K562 (cell line): ENCODE measurements around the gene FAM90A1. TPM values are rescaled to one million over a fixed set of nuclear protein-coding genes. Genes with fewer than 3 reads are reported as not detected.
"Not testable (repeated sequence)": the region's sequence is repeated elsewhere in the genome, so short reads cannot be mapped to it uniquely, and the experiment has no call there.

Source experiments
- ATAC-seq: fragments of 200-7000 bp; cut with Tn5 transposase; 3 replicates; pipeline ENCODE4 v1.9.1; 2020; ENCODE audit warnings: moderate library complexity
- BruUV-seq: library from RNA; stranded (reverse); fragments of 400-500 nt; replicated peaks from 2 replicates; lab custom pipeline; 2021; lab: Mats Ljungman, UMichigan
- CTCF ChIA-PET: fragments of 300-600 bp; formaldehyde crosslinking; extraction: SDS; loops from one replicate; lab custom pipeline; 2021; ENCODE audit warnings: low intra/inter-chr PET ratio; lab: Yijun Ruan, JAX
- POLR2A ChIA-PET: fragments of 300-600, 350-650 bp; sonication (Branson Sonifier 250); formaldehyde crosslinking; extraction: SDS; loops from one replicate; lab custom pipeline; 2021; ENCODE audit warnings: antibody characterized with exemption, inconsistent platforms; lab: Yijun Ruan, JAX
- DNase-seq, 4 experiments: peaks; one replicate each; pipeline versions ENCODE4 v3.0.0 to v3.0.0-alpha.2; 2011 to 2018; ENCODE audit warnings: low spot score in 3 of 4, mixed read lengths in 3 of 4; ENCODE audit errors: extremely low read depth in 1 of 4
- FAIRE-seq: peaks from 2 replicates; lab custom pipeline; 2011; peaks lifted over from hg19 to GRCh38; lab: Jason Lieb, UNC
- H2AFZ ChIP-seq: 2 replicates; pipeline ENCODE4 v1.6.0; 2011; ENCODE audit warnings: low read depth, low read length, control low read depth, inconsistent platforms
- H3K27ac ChIP-seq: fragments of 200-600 bp; 3 replicates; pipeline ENCODE4 v1.8.0; 2011; ENCODE audit warnings: low read depth, mild to moderate bottlenecking, control low read depth, inconsistent platforms, low read length, moderate library complexity, mixed read lengths; ENCODE audit errors: extremely low read depth
- H3K27me3 ChIP-seq, 2 experiments: fragments of 300-600 bp in 1 of 2; 2 replicates in 1 of 2; 3 replicates in 1 of 2; pipeline versions ENCODE4 v1.6.0 to v1.8.0; 2011; ENCODE audit warnings: inconsistent platforms in 2 of 2, low read length in 2 of 2, mild to moderate bottlenecking in 1 of 2, mixed read lengths in 1 of 2, moderate library complexity in 1 of 2; ENCODE audit not compliant: control insufficient read depth in 2 of 2, insufficient read depth in 2 of 2
- H3K36me3 ChIP-seq: fragments of 300-600 bp; 3 replicates; pipeline ENCODE4 v1.8.0; 2011; ENCODE audit warnings: mild to moderate bottlenecking, low read length, inconsistent platforms; ENCODE audit not compliant: control insufficient read depth, insufficient read depth
- H3K4me1 ChIP-seq, 2 experiments: fragments of 200-600 bp in 1 of 2; replicated peaks in 1 of 2; 2 replicates in 1 of 2; 3 replicates in 1 of 2; pipeline versions ENCODE4 v1.5.1 to v1.8.0; 2011; ENCODE audit warnings: inconsistent platforms in 2 of 2, low read length in 2 of 2, mild to moderate bottlenecking in 1 of 2, mixed read lengths in 1 of 2, moderate library complexity in 1 of 2; ENCODE audit not compliant: control insufficient read depth in 2 of 2, insufficient read depth in 2 of 2
- H3K4me2 ChIP-seq: 2 replicates; pipeline ENCODE4 v1.6.1; 2011; ENCODE audit warnings: low read length, control low read depth, inconsistent platforms, mixed read lengths; ENCODE audit not compliant: insufficient read depth
- H3K4me3 ChIP-seq: fragments of 200-600 bp; sonication (generic), shearing (Covaris generic); 2 replicates; pipeline ENCODE4 v1.5.1; 2016; ENCODE audit warnings: control low read depth, inconsistent platforms
- H3K79me2 ChIP-seq: fragments of 200-600 bp; 3 replicates; pipeline ENCODE4 v1.8.0; 2011; ENCODE audit warnings: low read length, inconsistent platforms; ENCODE audit not compliant: control insufficient read depth, insufficient read depth
- H3K9ac ChIP-seq, 2 experiments: 2 replicates each; pipeline versions ENCODE4 v1.6.0 to v1.6.1; 2011; ENCODE audit warnings: low read depth in 2 of 2, low read length in 2 of 2, control low read depth in 1 of 2, inconsistent platforms in 1 of 2, mild to moderate bottlenecking in 1 of 2, mixed read lengths in 1 of 2; ENCODE audit not compliant: insufficient read depth in 1 of 2
- H3K9me1 ChIP-seq: one replicate; pipeline ENCODE4 v1.6.0; 2011; ENCODE audit warnings: inconsistent platforms, mild to moderate bottlenecking, low read length, moderate library complexity; ENCODE audit not compliant: control insufficient read depth, insufficient read depth
- H3K9me3 ChIP-seq: replicated peaks from 2 replicates; pipeline ENCODE4 v1.5.1; 2011; ENCODE audit warnings: low read depth, low read length, inconsistent platforms; ENCODE audit not compliant: control insufficient read depth, insufficient read depth
- H4K20me1 ChIP-seq: replicated peaks from 2 replicates; pipeline ENCODE4 v1.6.1; 2011; ENCODE audit warnings: low read length, inconsistent platforms, mixed read lengths; ENCODE audit not compliant: control insufficient read depth, insufficient read depth
- ATF3 ChIP-seq, 2 experiments: fragments of 450-650 bp in 1 of 2; sonication (generic) in 1 of 2; formaldehyde crosslinking in 1 of 2; IDR thresholded peaks in 1 of 2; conservative IDR thresholded peaks in 1 of 2; 2 replicates each; pipeline versions ENCODE4 v1.6.1 to v1.8.1; 2016 to 2023; ENCODE audit warnings: mild to moderate bottlenecking in 2 of 2, moderate library complexity in 2 of 2, inconsistent platforms in 1 of 2, missing genetic modification reagents in 1 of 2
- WGBS: fragments of 100-300 bp; shearing (Covaris generic); methylation state at CpG from one replicate; pipeline ENCODE4 v1.1.6; 2016; ENCODE audit warnings: low coverage, mixed read lengths; ENCODE audit not compliant: insufficient coverage; ENCODE audit errors: missing lambda C conversion rate; 5-methylcytosine and 5-hydroxymethylcytosine counted together
- in situ Hi-C: fragments of 300-500 bp; cut with MboI; formaldehyde crosslinking; loops from 4 replicates; pipeline ENCODE4 v1.15.0; 2018; ENCODE audit warnings: inconsistent platforms, mixed read lengths
- intact Hi-C: fragments of 100-400 bp; cut with micrococcal nuclease; formaldehyde crosslinking; loops from 2 replicates; pipeline ENCODE4 v1.14.2; 2022
- polyA plus RNA-seq, 8 experiments: library from polyadenylated mRNA; depleted of rRNA in 4 of 8; stranded (reverse) in 5 of 8; unstranded in 3 of 8; fragments of >200 nt; fragmentation: Nextera tagmentation in 2 of 8; fragmentation: Illumina TruSeq in 1 of 8; extraction: Ambion mirVana in 2 of 8; extraction: Trizol in 1 of 8; gene quantifications; 2 replicates each; pipeline versions ENCODE4 v1.2.1 to v1.2.3, GENCODE V29; 2011 to 2014; ENCODE audit warnings: inconsistent platforms in 1 of 8, missing spikeins in 1 of 8
- total RNA-seq, 7 experiments: library from RNA; depleted of rRNA in 6 of 7; stranded (reverse); fragments of >200 nt in 6 of 7; fragmentation: Illumina TruSeq in 2 of 7; extraction: Trizol in 2 of 7; gene quantifications; 2 replicates each; pipeline versions ENCODE4 v1.2.1 to v1.2.3, GENCODE V29; 2011 to 2021; ENCODE audit warnings: low replicate concordance in 1 of 7

FAM90A1 gene
- total and polyA plus RNA-seq, 9 of the 15 experiments (the other 6 are each of a cell fraction or from before 2014, with no cell fraction given), result 0.01 to 0.16 (median 0.04) TPM; not detected in 4

GRCh38 chr12:8276397-8276796 is 49.0 kb upstream of the FAM90A1 start:
- DNase-seq; H4K20me1 ChIP-seq; H3K4me2 ChIP-seq; H3K79me2 ChIP-seq; in situ Hi-C loops; ATAC-seq; H3K9me3 ChIP-seq; H2AFZ ChIP-seq; H3K9me1 ChIP-seq; H3K27me3 ChIP-seq; H3K4me1 ChIP-seq; CTCF ChIA-PET; intact Hi-C loops; H3K4me3 ChIP-seq; BruUV-seq; FAIRE-seq; H3K36me3 ChIP-seq; H3K27ac ChIP-seq; POLR2A ChIA-PET; H3K9ac ChIP-seq; TF ChIP-seq ATF3 (CRISPR knock-in tag; conservative IDR thresholded peaks at IDR 0.05): not testable (repeated sequence)
- WGBS, result 0% methylated on average over 1 of the region's 2 CpGs
- TF ChIP-seq ATF3 (IDR thresholded peaks at IDR 0.05), result peak; percentile 22; the same call in 1 of the 2 replicates

GRCh38 chr12:8266706-8267105 is 39.3 kb upstream of the FAM90A1 start:
- H3K9ac ChIP-seq, H3K27me3 ChIP-seq, DNase-seq, ATAC-seq, H3K4me2 ChIP-seq, H3K4me1 ChIP-seq, H3K79me2 ChIP-seq, H3K9me1 ChIP-seq, BruUV-seq, H4K20me1 ChIP-seq, POLR2A ChIA-PET, CTCF ChIA-PET, H3K36me3 ChIP-seq, in situ Hi-C loops, H2AFZ ChIP-seq, H3K4me3 ChIP-seq, H3K9me3 ChIP-seq, intact Hi-C loops, H3K27ac ChIP-seq, FAIRE-seq: not testable (repeated sequence)
- 0% methylated on average over 4 of the region's 4 CpGs for WGBS

GRCh38 chr12:8264236-8264635 is 36.8 kb upstream of the FAM90A1 start:
- BruUV-seq, H2AFZ ChIP-seq, H3K9me3 ChIP-seq, H3K4me3 ChIP-seq, ATAC-seq, H4K20me1 ChIP-seq, H3K36me3 ChIP-seq, H3K9me1 ChIP-seq, H3K79me2 ChIP-seq, H3K27me3 ChIP-seq, H3K4me1 ChIP-seq, FAIRE-seq, H3K9ac ChIP-seq, H3K27ac ChIP-seq, CTCF ChIA-PET, H3K4me2 ChIP-seq, intact Hi-C loops, in situ Hi-C loops, DNase-seq, POLR2A ChIA-PET: not testable (repeated sequence)
- WGBS, result 5% methylated on average over 7 of the region's 7 CpGs
